A549 (cell line): ENCODE measurements around the gene TBC1D8. TPM values are rescaled to one million over a fixed set of nuclear protein-coding genes. Genes with fewer than 3 reads are reported as not detected.

ENCODE experiments used
- ATAC-seq, 2 experiments: fragments of 200-7000 bp in 1 of 2; fragments of >200 bp in 1 of 2; cut with Nextera tagmentation in 1 of 2; cut with Tn5 transposase in 1 of 2; 3 replicates each; pipeline versions ENCODE4 v1.8.0 to v1.9.1; 2018 to 2020; ENCODE audit warnings: mild to moderate bottlenecking in 1 of 2, moderate library complexity in 1 of 2
- CTCF ChIA-PET: fragments of 300-600 bp; sonication (Branson Sonifier 250); formaldehyde crosslinking; extraction: SDS; loops from one replicate; lab custom pipeline; 2021; ENCODE audit warnings: antibody characterized with exemption, inconsistent platforms; lab: Yijun Ruan, JAX
- POLR2A ChIA-PET: fragments of 350-600 bp; formaldehyde crosslinking; extraction: SDS; loops from one replicate; lab custom pipeline; 2021; ENCODE audit warnings: antibody characterized with exemption, inconsistent platforms; lab: Yijun Ruan, JAX
- DNase-seq, 2 experiments: peaks; one replicate each; pipeline versions ENCODE4 v3.0.0 to v3.0.0-alpha.2; 2011 to 2016; ENCODE audit warnings: low read depth in 1 of 2, low spot score in 1 of 2
- FAIRE-seq: peaks from 2 replicates; lab custom pipeline; 2011; peaks lifted over from hg19 to GRCh38; lab: Jason Lieb, UNC
- H3K27ac ChIP-seq, 2 experiments: fragments of >200 bp; sonication (Bioruptor Twin); formaldehyde crosslinking; 3 replicates each; pipeline ENCODE4 v1.5.1; 2016 to 2017
- H3K4me1 ChIP-seq: fragments of >200 bp; sonication (Bioruptor Twin); formaldehyde crosslinking; 3 replicates; pipeline ENCODE4 v1.6.1; 2016
- H3K4me2 ChIP-seq: fragments of >200 bp; sonication (Bioruptor Twin); formaldehyde crosslinking; 3 replicates; pipeline ENCODE4 v1.6.1; 2016
- H3K4me3 ChIP-seq: fragments of >200 bp; sonication (Bioruptor Twin); formaldehyde crosslinking; 3 replicates; pipeline ENCODE4 v1.5.1; 2016
- H3K9me3 ChIP-seq: fragments of >200 bp; sonication (Bioruptor Twin); formaldehyde crosslinking; 3 replicates; pipeline ENCODE4 v1.6.1; 2016
- BCL3 ChIP-seq: fragments of >200 bp; sonication (Bioruptor Twin); formaldehyde crosslinking; IDR thresholded peaks from 3 replicates; pipeline ENCODE4 v1.6.1; 2016
- BHLHE40 ChIP-seq: IDR thresholded peaks from 2 replicates; pipeline ENCODE4 v1.6.1; 2012; ENCODE audit warnings: low read depth, low read length, inconsistent platforms
- CBX8 ChIP-seq: fragments of 200-600 bp; sonication (generic); IDR thresholded peaks from 2 replicates; pipeline ENCODE4 v1.6.1; 2016
- EHMT2 ChIP-seq: fragments of 200-600 bp; sonication (generic); IDR thresholded peaks from 2 replicates; pipeline ENCODE4 v1.6.1; 2016; ENCODE audit warnings: antibody characterized with exemption, low read depth, mild to moderate bottlenecking, moderate library complexity
- ESRRA ChIP-seq: fragments of 150-350 bp; IDR thresholded peaks from 2 replicates; pipeline ENCODE4 v1.6.1; 2014; ENCODE audit warnings: mild to moderate bottlenecking, low read length, borderline replicate concordance
- FOSL2 ChIP-seq, 2 experiments: fragments of 450-650 bp in 1 of 2; fragments of >200 bp in 1 of 2; sonication (Bioruptor Twin) in 1 of 2; formaldehyde crosslinking; IDR thresholded peaks; 2 replicates each; pipeline versions ENCODE4 v1.5.0 to v1.6.1; 2016 to 2020; ENCODE audit warnings: mild to moderate bottlenecking in 1 of 2, moderate library complexity in 1 of 2
- FOXS1 ChIP-seq: fragments of 250-450 bp; sonication (Bioruptor Pico); IDR thresholded peaks from 2 replicates; pipeline ENCODE4 v1.5.0; 2020; ENCODE audit warnings: mild to moderate bottlenecking, moderate library complexity
- HOXB5 ChIP-seq: fragments of 250-450 bp; sonication (Bioruptor Pico); IDR thresholded peaks from 2 replicates; pipeline ENCODE4 v1.5.0; 2020; ENCODE audit warnings: mild to moderate bottlenecking, moderate library complexity
- KDM5A ChIP-seq: fragments of 200-600 bp; sonication (generic); IDR thresholded peaks from 2 replicates; pipeline ENCODE4 v1.6.1; 2016; ENCODE audit warnings: antibody characterized with exemption, mild to moderate bottlenecking
- MAX ChIP-seq: IDR thresholded peaks from 2 replicates; pipeline ENCODE4 v1.6.1; 2012
- NFE2L2 ChIP-seq: fragments of 150-350 bp; conservative IDR thresholded peaks from 2 replicates; pipeline ENCODE4 v1.6.1; 2014; ENCODE audit warnings: low read length
- POLR2A ChIP-seq: IDR thresholded peaks from 2 replicates; pipeline ENCODE4 v1.6.1; 2012; ENCODE audit warnings: mild to moderate bottlenecking, low read length
- RAD21 ChIP-seq, 2 experiments: fragments of >200 bp in 1 of 2; sonication (Bioruptor Twin) in 1 of 2; formaldehyde crosslinking in 1 of 2; IDR thresholded peaks in 1 of 2; conservative IDR thresholded peaks in 1 of 2; 2 replicates in 1 of 2; 3 replicates in 1 of 2; pipeline ENCODE4 v1.6.1; 2012 to 2018; ENCODE audit warnings: inconsistent platforms in 1 of 2
- RARB ChIP-seq: fragments of 250-450 bp; sonication (Bioruptor Pico); IDR thresholded peaks from 2 replicates; pipeline ENCODE4 v1.8.0; 2021; ENCODE audit warnings: mild to moderate bottlenecking, moderate library complexity
- RCOR1 ChIP-seq: fragments of 150-350 bp; IDR thresholded peaks from 2 replicates; pipeline ENCODE4 v1.6.1; 2014; ENCODE audit warnings: antibody characterized with exemption, low read length, low read depth
- USF2 ChIP-seq: fragments of 450-650 bp; IDR thresholded peaks from 2 replicates; pipeline ENCODE4 v1.6.1; 2014; ENCODE audit warnings: antibody characterized with exemption
- ZSCAN20 ChIP-seq: fragments of 250-450 bp; sonication (Bioruptor Pico); IDR thresholded peaks from 2 replicates; pipeline ENCODE4 v1.8.0; 2022; ENCODE audit warnings: mild to moderate bottlenecking, moderate library complexity
- WGBS: methylation state at CpG from one replicate; pipeline ENCODE4 v1.1.6; 2017; ENCODE audit errors: missing lambda C conversion rate; 5-methylcytosine and 5-hydroxymethylcytosine counted together
- polyA plus RNA-seq, 4 experiments: library from polyadenylated mRNA; depleted of rRNA in 3 of 4; stranded (reverse); fragments of >200 nt; fragmentation: RNase III in 1 of 4; extraction: RNeasy Plus Mini Kit Qiagen cat#74134 plus additional on column Dnase treatment in 1 of 4; gene quantifications; 2 replicates in 3 of 4; 3 replicates in 1 of 4; pipeline ENCODE4 v1.2.3, GENCODE V29; 2011 to 2017
- TF ChIP-seq, protein P1 (sequence below): fragments of >200 bp; sonication (Bioruptor Twin); formaldehyde crosslinking; IDR thresholded peaks from 3 replicates; pipeline ENCODE4 v1.5.1; 2016

The TBC1D8 gene
- polyA plus RNA-seq, 2 of the 4 experiments (the other 2 are of a cell fraction), result 35.3 to 107 TPM

- CTCF ChIA-PET, result interaction anchor here (0.6 to 2.3 kb wide), 6 partner anchors 21 to 148 kb away, joined by 3 to 8 read pairs (median 4); no protein-coding TSS in a partner anchor
- H3K4me3 ChIP-seq, result no peak overlapping the region
- H3K9me3 ChIP-seq, result no peaks in the 10 kb centered on the region
- 85% methylated on average over 5 of the region's 5 CpGs for WGBS
- peak overlapping the region; percentile 29 to 66; a peak in 5 of 6 replicates for H3K27ac ChIP-seq
- TF ChIP-seq ZSCAN20, result no peak
- no peak for ATAC-seq
- peak overlapping the region; percentile 4; the same call in 1 of the 3 replicates for H3K4me2 ChIP-seq
- POLR2A ChIA-PET, result no interaction called here
- DNase-seq, result no peak
- no peak for FAIRE-seq
- H3K4me1 ChIP-seq, result peaks cover 45% of the 10 kb centered on the region
Measured at GRCh38 chr2:101057051-101057933, 93.9 kb downstream of the TBC1D8 start.

- POLR2A ChIA-PET, result no interaction called here
- no peak for FAIRE-seq
- 77% methylated on average over 3 of the region's 3 CpGs for WGBS
Measured at GRCh38 chr2:101053117-101053516, 98.1 kb downstream of the TBC1D8 start.

DNA sequence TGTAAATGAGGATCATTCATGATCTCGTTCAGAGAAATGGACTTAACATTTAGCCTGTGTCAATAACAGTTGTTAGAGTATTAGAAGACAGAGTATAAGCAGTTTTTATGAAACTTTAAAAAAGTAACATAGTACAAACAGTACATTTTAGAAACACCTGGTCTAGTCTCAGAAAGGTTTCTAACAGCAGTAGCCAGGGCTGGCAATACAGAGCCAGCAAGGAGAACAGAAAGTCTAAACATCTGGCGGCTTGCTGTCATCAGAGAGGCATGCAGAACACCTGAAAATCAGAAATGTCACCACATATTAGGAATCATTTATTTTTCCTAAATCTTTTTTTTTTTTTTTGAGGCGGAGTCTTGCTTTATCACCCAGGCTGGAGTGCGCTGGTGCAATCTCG is 99.0 kb downstream of the TBC1D8 start:
- ChIA-PET POLR2A (no interaction called here), CTCF (interaction anchor here (1.2 to 8.6 kb wide), 3 partner anchors 10 to 101 kb away, joined by 3 to 69 read pairs (median 5); no protein-coding TSS in a partner anchor)
- 93% methylated on average over 5 of the region's 5 CpGs for WGBS
- H3K4me2 ChIP-seq, result no peak overlapping the region
- peaks cover 20% of the 10 kb centered on the region for H3K4me1 ChIP-seq
- H3K9me3 ChIP-seq, result no peaks in the 10 kb centered on the region
- H3K4me3 ChIP-seq, result no peak overlapping the region
- no peak for FAIRE-seq
- no peak for DNase-seq
- no peak for TF ChIP-seq RAD21 (conservative IDR thresholded peaks at IDR 0.05 in 1 of 2, IDR thresholded peaks at IDR 0.05 in 1 of 2)
- no peak for TF ChIP-seq RARB (CRISPR knock-in tag)
- no peak for TF ChIP-seq RCOR1
- no peak for TF ChIP-seq NFE2L2
- no peak for TF ChIP-seq POLR2A
- TF ChIP-seq HOXB5 (CRISPR knock-in tag), result no peak
- no peak for TF ChIP-seq KDM5A
- no peak for TF ChIP-seq FOXS1 (CRISPR knock-in tag)
- TF ChIP-seq, protein P1, sequence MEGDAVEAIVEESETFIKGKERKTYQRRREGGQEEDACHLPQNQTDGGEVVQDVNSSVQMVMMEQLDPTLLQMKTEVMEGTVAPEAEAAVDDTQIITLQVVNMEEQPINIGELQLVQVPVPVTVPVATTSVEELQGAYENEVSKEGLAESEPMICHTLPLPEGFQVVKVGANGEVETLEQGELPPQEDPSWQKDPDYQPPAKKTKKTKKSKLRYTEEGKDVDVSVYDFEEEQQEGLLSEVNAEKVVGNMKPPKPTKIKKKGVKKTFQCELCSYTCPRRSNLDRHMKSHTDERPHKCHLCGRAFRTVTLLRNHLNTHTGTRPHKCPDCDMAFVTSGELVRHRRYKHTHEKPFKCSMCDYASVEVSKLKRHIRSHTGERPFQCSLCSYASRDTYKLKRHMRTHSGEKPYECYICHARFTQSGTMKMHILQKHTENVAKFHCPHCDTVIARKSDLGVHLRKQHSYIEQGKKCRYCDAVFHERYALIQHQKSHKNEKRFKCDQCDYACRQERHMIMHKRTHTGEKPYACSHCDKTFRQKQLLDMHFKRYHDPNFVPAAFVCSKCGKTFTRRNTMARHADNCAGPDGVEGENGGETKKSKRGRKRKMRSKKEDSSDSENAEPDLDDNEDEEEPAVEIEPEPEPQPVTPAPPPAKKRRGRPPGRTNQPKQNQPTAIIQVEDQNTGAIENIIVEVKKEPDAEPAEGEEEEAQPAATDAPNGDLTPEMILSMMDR, result no peak
- TF ChIP-seq ZSCAN20, result no peak
- no peak for TF ChIP-seq FOSL2 (IDR thresholded peaks at IDR 0.05)
- TF ChIP-seq FOSL2 (CRISPR knock-in tag; IDR thresholded peaks at IDR 0.05), result no peak
- TF ChIP-seq USF2, result no peak
- H3K27ac ChIP-seq, result no peak overlapping the region
- ATAC-seq, result no peak

More at GRCh38 chr2:101053117-101053516, 98.1 kb downstream of the TBC1D8 start:
- TF ChIP-seq EHMT2 (no peak), RCOR1 (no peak), BHLHE40 (no peak), CBX8 (no peak), MAX (no peak), BCL3 (no peak), ESRRA (no peak), POLR2A (no peak)
- TF ChIP-seq, protein P1, result no peak
- Histone ChIP-seq H3K4me2 (no peak overlapping the region), H3K27ac (no peak overlapping the region), H3K9me3 (no peaks in the 10 kb centered on the region), H3K4me1 (peaks cover 20% of the 10 kb centered on the region), H3K4me3 (no peak overlapping the region)
- DNase-seq, result no peak
- ATAC-seq, result peak in 1 of 2 experiments; percentile 13; a peak in 1 of 6 replicates
- CTCF ChIA-PET, result interaction anchor here (1.4 kb wide), 1 partner anchor 100 kb away, joined by 3 read pairs; no protein-coding TSS in a partner anchor
